Stimulated activated CD8-positive, alpha-beta memory T cell treated with anti-CD3 and anti-CD28 coated beads, Interleukin-7, amount 100 ng/mL, for 24 hours (primary cell): Measurements from ENCODE around the gene SMIM7.

ENCODE experiments used
- DNase-seq: peaks from one replicate; pipeline ENCODE4 v3.0.0-alpha.2; 2020; ENCODE audit warnings: low read depth

The SMIM7 gene

DNA sequence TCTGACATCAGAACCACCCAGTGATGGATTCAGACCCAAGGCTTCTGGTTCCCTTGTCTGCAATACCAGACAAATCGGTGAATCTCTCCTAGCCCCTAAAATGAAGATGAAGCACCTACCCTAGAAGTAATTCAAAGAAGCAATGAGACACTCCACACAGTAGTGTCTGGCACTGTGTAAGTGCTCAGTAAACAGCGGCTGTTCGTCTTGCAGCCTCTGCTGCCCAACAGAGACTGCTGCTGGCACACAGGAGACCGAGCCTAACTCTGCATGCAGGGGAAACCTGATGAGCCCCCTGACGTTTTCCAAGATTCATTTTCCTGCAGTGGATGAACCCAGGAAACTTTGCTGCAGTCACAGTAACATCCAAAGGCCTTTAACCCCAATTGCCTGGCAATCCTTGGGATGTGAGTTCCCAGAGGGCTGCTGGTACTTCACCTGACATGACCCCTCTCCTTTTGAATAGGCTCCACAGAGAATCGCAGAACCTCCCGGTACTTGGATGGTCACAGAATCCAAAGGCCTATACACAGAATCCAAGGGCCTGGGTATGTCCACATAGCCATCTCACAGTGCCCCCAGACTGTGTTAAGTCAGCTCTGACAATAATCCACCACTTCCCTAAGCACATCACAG is 38.7 kb downstream of the SMIM7 start:
- no peak for DNase-seq

DNA sequence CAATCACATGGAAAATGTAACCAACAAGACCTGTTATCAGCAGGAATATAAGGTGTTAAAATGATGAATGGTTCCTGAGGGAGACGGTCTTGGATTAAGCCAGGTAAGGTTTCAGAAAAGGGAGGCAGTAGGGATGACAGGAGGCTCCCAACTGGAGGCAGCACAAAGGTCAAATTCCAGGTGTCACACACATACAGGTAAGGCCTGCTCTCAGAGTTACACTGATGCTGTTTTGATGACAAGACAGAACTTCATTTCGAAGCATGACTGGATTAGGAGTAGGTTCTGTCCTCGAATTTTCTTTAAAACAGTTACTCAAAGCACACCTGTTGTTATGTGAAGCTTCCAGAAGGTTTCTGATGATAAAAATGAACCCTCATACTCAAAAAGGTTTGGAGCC is 39.4 kb downstream of the SMIM7 start:
- no peak for DNase-seq

DNA sequence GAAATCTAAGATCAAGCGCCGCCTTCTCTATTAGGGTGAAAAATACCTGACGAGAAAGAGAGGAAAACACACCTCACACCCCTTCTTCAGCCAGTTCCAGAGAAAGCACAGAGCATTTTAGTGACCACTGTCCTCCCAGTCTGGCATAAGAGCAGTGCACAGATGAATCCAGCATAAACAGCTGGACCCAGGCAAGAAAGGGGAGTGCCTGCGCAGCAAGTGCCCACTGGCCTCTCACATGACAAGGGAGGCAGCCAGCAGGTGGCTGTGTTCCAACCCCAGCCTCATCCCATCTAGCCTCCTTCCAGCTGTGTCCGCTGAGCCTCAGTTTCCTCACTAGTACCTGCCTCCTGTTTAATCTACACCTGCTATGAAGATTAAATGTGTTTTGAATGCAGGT is 39.9 kb downstream of the SMIM7 start:
- DNase-seq, result no peak

DNA sequence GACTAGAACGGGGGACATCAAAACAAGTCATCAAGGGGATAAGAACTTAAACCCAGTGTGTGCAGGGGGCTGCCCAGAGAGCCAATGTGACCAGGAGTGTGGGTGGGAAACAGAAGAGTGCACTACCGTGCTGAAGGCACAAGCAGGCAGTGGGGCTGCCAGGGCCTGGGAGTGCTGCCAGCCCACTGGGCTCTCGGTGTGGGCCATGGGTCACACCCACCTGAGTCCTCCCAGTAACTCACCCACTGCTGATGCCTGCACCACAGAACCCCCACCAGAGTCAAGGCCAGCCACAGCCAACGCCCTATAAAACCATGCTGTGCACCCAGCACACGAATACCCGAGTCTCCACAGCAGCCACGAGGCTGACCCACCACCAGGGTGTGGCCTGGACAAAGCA is 40.5 kb downstream of the SMIM7 start:
- no peak for DNase-seq

DNA sequence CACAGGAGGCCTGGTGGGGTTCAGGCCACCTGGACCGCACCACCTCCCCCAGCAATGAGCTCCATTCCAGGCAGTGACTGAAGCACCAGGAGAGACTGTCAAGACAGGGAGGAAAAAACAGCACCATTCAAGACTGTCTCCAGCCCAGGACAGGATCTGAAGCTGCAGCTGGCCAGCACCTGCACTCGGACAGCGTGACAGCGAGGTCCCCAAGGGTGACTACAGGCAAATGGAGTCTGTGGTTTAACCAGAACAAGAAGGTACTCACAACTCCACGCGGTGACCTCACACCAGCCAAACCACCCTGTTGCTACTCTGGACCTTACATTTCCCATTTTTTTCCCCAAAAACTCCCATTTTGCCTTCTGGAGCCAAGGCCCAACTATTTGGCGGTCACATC is 41.7 kb downstream of the SMIM7 start:
- DNase-seq, result no peak

DNA sequence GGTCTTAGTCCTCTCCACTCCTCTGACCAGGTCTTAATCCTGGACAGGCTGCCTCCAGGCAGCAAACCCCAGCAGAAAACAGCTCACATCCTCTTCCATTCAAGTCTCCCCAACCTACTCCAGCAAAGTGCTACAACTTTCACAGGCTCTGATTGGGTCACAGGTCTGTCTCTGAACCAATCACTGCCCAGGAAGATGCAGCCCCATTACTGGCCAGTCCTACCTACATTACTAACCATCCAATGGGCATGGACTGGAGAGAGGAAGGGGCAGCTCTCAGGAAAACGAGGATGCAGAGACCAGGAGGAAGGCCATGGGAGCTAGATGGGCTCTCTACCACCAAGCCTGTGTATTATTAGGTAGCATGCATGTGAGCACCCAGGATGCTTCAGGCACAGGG is 44.1 kb downstream of the SMIM7 start:
- DNase-seq, result no peak

DNA sequence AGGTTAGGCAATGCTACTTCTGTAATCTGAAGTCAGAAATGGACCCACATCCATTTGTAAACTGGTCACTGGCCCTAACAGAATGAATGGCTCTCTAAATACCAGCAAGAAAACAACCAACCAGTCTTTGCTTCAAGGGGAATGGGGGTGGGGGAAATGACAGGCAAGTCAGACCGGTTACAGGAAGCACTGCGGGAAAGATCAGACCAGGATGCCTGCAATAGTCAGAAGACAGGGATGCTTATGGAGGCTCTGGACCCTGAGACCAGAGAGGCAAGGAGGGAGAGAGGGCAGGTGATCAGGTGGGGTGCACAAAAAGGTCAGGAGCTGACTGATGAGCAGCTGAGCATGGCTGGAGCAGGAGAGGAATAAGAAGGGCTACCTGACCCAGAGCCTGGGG is 45.0 kb downstream of the SMIM7 start:
- no peak for DNase-seq

DNA sequence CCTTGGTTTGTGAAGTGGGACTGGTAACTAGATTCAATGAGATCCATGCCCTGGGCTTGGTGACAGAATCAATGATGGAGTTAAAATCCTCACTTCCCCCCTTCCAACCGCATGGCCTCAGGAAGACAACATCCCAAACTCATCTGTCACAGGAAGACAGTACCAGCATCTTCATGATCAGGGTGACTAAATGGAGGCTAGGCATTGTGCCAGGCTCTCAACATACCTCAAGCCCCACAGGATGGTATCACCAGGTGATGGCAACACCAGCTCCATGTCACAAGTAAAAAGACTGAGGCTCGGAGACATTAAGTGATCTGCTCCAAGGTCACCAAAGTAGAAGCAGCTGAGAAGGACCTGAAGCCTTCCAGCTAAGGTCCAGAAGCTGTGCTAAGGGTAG is 46.1 kb downstream of the SMIM7 start:
- no peak for DNase-seq

DNA sequence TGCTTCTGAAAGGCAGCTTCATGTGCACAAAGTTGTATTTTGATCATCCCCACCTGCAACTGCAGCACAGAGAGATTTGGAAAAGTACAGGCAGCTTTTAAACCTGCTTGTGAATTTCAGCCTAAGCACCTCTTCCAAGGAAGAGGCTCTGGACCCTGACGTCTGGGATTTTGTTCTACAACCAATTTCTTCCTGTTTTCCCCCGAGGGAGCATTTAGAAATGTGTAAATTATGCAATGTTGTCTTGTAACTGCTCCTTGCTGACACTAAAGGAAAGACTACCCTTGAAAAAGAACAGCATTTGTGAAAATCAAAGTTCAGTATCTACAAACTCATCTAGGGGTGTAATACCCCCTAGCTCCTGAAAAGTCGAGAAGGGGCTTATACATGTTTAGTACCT is 47.3 kb downstream of the SMIM7 start:
- DNase-seq, result no peak

DNA sequence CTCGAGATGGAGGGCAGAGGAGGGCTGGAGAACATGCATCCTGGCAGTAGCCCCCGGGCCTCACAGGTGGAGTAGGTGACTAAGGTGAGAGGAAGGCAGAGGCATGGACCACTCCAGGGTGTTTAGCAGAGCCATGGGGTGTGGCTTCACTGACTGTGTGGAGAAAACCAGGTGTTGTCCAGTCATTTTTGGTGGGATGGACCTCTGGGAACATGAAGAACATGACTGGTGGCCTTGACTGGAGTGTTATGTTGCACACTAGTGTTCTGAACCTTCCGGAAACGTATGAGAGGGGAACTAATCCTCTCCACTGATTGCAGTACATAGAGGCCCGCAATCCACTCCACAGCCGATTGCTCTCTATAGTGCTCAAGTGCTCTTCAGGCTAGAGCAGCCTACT is 48.8 kb downstream of the SMIM7 start:
- no peak for DNase-seq

DNA sequence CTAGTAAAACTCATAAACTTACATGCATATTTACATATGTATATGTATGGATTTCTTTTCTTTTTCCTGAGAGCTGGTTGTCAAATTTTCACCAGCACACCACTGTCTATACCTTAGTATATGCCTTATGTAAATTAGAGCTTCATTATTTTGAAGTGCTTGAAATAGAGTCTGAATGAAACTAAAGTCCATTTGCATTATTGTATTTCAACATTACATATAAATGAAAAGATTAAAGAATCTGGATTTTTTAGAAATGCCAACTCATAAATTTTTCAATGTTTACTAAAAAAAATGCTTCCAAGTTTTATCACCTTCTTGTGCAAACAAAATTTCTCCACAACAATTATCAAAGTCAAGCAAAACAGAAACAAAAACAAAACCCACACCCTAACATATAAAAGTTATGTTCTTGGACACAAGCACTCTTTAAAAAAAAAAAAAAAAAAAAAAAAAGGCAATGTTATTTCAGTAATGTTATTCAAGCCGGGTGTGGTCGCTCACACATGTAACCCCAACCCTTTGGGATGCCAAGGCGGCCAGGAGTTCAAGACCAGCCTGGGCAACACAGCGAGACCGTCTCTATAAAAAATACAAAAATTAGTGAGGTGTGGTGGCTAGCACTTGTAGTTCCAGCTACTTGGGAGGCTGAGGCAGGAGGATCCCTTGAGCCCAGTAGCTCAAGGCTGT is 50.3 kb downstream of the SMIM7 start:
- DNase-seq, result no peak

DNA sequence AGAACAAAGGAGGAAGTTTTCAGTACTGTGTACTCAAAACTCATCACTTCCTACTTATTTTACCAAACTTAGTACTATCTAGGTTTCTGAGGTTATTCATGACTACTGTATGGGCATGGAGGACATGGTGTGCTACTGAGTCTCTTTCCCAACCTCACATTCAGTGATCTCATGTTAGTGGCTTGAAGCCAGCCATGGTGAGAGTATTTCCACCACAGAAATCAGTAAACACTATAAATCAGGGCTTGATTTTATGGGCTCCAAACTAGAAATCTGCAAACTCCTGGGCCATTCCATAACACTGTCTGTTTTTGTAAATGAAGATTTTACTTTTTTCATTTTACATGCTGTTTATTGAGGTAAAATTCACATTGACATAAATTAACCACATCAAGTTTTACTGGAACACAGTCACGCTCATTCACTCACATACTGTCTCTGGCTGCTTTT is 51.6 kb downstream of the SMIM7 start:
- no peak for DNase-seq

DNA sequence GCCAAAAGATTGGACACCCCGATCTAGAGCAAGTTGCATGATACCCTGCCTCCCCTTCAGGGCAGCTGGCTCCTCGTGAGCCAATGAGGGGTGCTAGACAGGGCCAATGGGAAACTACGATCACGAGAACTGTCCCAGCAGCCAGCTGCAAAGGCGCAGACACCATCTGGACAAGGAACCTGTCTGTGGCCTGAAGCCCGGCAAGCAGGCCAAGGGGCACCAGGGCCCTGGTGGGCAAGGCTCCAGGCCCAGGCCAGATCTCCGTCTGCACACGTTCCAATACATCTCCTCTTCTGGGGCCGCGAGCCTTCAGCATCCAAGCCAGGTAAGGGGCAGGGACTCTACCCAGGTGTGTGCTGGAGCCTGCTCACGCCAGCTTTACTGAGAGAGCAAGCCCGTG is 52.1 kb downstream of the SMIM7 start:
- no peak for DNase-seq

DNA sequence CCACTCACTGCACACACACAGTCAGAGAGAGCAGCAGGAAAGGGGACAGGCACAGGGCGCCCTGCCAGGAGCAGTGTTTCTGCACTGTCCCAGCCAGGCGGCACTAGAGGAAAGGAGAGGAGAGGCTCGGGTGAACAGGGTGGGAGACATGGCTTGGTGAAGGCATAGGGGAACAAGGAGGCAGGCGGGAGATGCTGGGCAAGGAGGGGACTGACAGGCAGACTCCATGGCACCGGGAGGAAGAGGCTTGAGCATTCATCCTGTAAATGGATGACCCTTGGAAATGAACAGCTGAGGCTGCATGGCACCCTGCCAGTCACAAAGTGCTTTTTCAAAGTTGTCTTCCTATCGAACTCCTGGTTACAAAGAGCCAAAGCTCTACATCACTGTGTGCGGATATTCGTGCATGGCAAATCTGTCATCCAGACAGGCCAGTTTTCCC is 54.4 kb downstream of the SMIM7 start:
- no peak for DNase-seq

DNA sequence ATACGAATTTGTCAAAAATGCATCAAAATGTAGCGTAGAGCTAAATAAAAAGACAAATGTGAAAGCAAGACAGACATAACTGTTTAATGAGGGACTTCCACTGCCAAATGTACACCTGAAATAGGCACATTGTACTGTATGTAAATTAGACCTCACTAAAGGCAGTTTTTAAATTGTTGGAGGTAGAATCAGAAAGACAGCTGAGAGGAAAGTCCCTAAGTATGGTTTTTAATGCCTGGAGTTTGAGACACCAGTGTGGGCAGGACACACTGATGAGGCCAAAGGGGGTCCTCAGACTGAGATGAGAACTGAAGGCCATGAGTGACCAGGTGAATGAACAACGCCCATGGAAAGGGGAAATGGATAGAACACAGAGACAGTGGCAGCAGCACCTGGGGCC is 54.8 kb downstream of the SMIM7 start:
- no peak for DNase-seq

DNA sequence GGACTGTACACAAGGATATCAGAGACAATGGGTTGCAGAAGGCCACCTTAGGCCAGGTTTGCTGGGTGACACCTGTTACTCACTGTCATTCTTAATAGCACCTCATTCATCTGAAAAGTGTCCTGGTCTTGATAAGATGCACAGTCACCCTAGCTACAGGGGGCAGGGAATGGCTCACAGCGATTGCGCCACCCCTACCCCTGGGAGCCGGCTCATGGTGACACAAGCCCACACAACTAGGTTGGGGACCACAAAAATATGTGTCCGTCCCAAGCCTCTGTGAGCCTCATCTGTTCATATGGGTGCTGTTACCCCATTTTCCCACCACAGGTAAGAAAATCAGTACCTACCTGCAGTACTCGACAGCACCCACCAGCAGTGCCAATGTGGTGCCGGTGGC is 55.3 kb downstream of the SMIM7 start:
- DNase-seq, result no peak

DNA sequence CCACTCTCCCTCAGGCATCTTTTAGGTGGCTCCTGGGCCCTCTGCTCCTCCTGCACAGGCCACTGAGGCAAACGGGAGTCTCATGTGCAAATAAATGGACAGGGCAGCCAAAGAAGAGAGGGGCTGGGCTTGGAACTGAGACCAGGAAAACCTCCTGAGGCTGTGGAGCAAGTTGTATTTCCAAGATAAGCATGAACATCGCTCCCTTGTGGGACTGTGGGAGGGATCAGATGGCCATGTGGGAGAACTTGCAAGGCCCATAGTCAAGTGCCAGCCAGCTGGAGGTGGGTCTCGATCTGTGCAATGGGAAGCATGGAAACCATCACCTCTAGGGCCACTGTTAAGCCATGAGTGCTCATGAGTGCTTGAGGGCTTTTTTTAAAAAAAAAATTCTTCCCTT is 56.9 kb downstream of the SMIM7 start:
- DNase-seq, result no peak

DNA sequence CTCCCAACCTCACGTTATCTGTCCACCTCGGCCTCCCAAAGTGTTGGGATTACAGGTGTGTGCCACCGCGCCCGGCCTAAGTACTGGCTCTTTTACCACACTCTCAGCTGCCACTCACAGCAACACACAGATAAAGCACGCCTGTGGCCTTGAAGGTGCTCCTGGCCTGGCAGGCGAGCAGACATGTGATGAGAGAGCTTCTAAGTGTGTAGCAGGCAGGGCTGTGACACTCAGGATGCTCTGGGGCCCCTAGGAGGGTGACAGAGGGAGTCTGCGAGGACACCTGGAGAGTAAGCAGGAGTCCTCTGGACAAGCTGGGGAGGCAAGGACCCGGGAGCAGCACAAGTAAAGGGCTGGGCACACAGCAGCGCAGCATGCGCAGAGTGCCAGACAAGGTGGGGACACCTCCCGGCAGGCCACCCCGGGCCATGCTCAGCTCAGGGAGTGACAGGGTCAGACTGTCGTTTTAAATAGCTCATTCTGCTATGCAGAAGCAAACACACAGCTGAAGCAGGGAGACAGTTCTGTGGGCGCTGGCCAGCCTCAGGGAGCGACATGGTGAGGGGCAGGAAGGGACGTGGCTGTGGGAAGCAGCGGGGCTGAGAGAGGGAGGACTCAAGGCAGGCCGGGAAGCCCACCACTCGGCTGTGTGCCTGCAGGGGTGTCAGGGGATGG is 58.4 kb downstream of the SMIM7 start:
- DNase-seq, result no peak

DNA sequence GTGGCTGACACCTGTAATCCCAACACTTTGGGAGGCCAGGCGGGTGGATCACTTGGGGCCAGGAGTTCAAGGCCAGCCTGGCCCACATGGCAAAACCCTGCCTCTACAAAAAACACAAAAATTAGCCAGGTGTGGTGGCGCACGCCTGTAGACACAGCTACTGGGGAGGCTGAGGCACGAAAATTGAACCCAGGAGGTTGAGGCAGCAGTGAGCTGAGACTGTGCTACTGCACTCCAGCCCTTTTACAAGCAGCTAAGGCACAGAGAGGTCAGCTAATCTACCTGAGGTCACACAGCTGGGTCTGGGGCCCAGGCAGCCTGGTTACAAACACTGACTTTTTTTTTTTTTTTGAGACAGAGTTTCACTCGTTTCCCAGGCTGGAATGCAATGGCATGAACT is 59.1 kb downstream of the SMIM7 start:
- no peak for DNase-seq

DNA sequence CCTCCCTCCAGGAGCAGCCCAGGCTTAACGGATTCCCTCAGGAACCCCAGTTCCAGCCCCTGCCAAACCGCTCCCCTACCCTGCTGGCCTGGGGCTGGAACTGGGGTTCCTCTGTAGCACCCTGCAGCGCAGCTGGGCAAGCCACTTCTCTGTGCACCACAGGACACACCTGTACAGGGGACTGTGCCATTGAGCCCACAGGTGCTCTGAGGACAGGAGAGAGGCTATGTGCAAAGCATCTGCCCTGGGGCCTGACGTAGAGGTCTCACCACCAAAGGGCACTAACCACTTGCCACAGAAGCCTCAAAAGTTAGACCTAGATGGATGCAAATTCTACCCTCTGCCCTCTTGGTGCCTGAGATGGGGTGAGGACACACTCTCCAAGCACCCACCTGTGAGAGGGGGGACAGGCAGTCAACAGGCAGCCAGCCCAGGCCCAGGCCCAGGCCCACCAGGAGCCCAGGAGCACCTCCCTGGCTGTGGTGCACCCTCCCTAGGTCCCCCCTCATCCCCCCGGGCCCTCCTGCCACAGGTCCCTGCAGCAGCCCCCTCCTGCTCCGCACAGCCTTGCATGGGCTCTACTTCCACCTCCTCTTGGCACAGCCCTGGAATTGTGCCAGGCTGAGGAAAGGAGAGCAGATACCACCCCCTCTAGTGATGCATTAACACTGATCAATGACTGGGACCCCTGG is 60.1 kb downstream of the SMIM7 start:
- no peak for DNase-seq

DNA sequence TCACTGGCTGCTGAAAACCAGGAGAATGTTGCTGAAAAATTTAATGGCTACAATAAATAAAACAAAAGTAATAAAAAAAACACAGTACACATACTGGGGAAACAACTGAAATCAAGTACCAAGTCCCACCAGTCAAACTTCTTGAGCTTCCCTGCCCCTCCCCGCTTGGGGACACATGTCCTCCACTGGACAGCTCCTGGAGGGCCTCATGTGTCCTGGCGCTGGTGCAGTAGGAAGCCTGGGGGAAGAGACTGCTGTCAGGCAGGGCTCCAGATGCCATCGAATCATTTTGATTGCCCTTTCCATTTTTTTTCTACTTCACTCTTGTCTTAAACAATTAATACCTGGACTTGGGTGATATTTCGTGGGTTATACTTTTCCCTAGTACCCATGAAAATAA is 61.1 kb downstream of the SMIM7 start:
- DNase-seq, result no peak

DNA sequence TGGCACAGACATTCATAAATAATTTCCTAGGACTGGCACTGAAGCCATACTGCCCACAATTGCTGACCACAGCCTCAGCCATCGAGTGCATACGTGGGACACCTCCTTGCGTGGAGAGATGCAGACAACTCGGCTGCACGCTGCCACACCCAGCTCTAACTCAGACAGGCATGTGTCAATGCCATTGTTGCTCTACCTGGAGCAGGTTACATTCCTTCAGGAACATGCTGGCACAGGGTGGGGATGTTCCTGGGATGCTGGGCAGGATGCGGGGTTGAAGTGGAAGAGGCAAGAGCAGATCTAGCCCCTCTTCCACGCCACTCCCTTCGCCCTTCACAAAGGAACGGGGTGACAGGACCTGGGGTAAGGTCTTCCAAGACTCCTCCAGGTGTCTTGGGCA is 63.5 kb downstream of the SMIM7 start:
- no peak for DNase-seq
